PFSK-1 (cell line): ENCODE measurements around the gene CTNND2.

Experiments used
- FOXP2 ChIP-seq: optimal IDR thresholded peaks from 2 replicates; pipeline ENCODE3; 2011; ENCODE audit warnings: borderline replicate concordance, control low read depth, inconsistent platforms; ENCODE audit not compliant: insufficient read depth; ENCODE audit errors: extremely low read length, extremely low read depth
- POLR2AphosphoS5 ChIP-seq: IDR thresholded peaks from 2 replicates; pipeline ENCODE4 v1.6.1; 2012; ENCODE audit warnings: low read depth, mild to moderate bottlenecking, control low read depth, low read length, moderate library complexity
- SIN3A ChIP-seq: IDR thresholded peaks from 2 replicates; pipeline ENCODE4 v1.6.1; 2012; ENCODE audit warnings: mild to moderate bottlenecking, low read length, moderate library complexity, borderline replicate concordance; ENCODE audit not compliant: insufficient read depth
- TAF1 ChIP-seq: IDR thresholded peaks from 2 replicates; pipeline ENCODE4 v1.6.1; 2012; ENCODE audit warnings: low read length, control low read depth, borderline replicate concordance; ENCODE audit not compliant: insufficient read depth
- TF ChIP-seq, protein P1 (sequence below), 2 experiments: IDR thresholded peaks; 2 replicates each; pipeline versions ENCODE4 v1.6.1 to v1.8.0; 2011 to 2012; ENCODE audit warnings: low read depth in 2 of 2, low read length in 2 of 2, control low read depth in 1 of 2, inconsistent platforms in 1 of 2, mild to moderate bottlenecking in 1 of 2, moderate library complexity in 1 of 2; ENCODE audit not compliant: insufficient read depth in 1 of 2

DNA sequence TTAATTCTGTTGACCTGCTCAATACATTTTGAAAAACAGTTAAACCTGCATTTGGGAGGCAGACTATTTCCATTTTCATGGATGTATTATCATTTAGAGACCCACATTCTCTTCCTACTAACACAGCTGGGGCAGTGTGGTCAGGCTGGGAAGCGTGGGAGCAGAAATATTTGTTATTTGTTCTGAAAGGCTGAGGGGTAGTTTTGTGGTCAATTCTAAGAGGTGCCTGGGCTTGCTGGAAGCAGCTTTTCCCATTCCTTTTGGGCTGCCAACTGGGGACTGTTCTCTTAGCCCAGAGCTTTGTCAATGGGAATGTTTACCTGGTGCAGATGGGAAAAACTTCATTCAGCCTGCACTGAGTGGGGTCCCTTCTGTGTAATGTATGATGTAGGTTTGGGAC, 971.8 kb downstream of the CTNND2 start:
- no peak for TF ChIP-seq TAF1
- TF ChIP-seq, protein P1, sequence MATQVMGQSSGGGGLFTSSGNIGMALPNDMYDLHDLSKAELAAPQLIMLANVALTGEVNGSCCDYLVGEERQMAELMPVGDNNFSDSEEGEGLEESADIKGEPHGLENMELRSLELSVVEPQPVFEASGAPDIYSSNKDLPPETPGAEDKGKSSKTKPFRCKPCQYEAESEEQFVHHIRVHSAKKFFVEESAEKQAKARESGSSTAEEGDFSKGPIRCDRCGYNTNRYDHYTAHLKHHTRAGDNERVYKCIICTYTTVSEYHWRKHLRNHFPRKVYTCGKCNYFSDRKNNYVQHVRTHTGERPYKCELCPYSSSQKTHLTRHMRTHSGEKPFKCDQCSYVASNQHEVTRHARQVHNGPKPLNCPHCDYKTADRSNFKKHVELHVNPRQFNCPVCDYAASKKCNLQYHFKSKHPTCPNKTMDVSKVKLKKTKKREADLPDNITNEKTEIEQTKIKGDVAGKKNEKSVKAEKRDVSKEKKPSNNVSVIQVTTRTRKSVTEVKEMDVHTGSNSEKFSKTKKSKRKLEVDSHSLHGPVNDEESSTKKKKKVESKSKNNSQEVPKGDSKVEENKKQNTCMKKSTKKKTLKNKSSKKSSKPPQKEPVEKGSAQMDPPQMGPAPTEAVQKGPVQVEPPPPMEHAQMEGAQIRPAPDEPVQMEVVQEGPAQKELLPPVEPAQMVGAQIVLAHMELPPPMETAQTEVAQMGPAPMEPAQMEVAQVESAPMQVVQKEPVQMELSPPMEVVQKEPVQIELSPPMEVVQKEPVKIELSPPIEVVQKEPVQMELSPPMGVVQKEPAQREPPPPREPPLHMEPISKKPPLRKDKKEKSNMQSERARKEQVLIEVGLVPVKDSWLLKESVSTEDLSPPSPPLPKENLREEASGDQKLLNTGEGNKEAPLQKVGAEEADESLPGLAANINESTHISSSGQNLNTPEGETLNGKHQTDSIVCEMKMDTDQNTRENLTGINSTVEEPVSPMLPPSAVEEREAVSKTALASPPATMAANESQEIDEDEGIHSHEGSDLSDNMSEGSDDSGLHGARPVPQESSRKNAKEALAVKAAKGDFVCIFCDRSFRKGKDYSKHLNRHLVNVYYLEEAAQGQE (IDR thresholded peaks at IDR 0.05; ENCODE audit: insufficient read depth in 1 of 2, low read depth in 2 of 2, low read length in 2 of 2): no peak
- no peak for TF ChIP-seq POLR2AphosphoS5
- no peak for TF ChIP-seq SIN3A
- no peak for TF ChIP-seq FOXP2
